22Rv1 (cell line): ENCODE measurements around the gene CAPG.

Experiments
- CTCF ChIP-seq: fragments of 450-650 bp; IDR thresholded peaks from 2 replicates; pipeline ENCODE4 v1.5.1; 2017; ENCODE audit warnings: mild to moderate bottlenecking
- ZFX ChIP-seq: fragments of 450-650 bp; IDR thresholded peaks from 2 replicates; pipeline ENCODE4 v1.6.1; 2017; ENCODE audit warnings: antibody characterized with exemption, borderline replicate concordance

- no peak for TF ChIP-seq CTCF
- no peak for TF ChIP-seq ZFX
These were observed 39.1 kb downstream of the CAPG start for GRCh38 chr2:85371045-85371444.
